Immature natural killer cell (primary cell): ENCODE data around the gene NOG. TPM values are rescaled to one million over a fixed set of nuclear protein-coding genes. Genes with fewer than 3 reads are reported as not detected.

Source experiments
- DNase-seq, 3 donors: peaks; one replicate each; pipeline ENCODE4 v3.0.0; 2022; ENCODE audit warnings: mixed read lengths in 1 of 3
- H3K27ac Mint-ChIP-seq, 6 donors: one replicate each; pipeline ENCODE4 v1.8.0; 2020; ENCODE audit warnings: mixed read lengths in 6 of 6, mild to moderate bottlenecking in 5 of 6, inconsistent platforms in 4 of 6, moderate library complexity in 3 of 6
- H3K27me3 Mint-ChIP-seq, 3 donors: one replicate each; pipeline ENCODE4 v1.8.0; 2020 to 2021; ENCODE audit warnings: low read depth in 3 of 3, mild to moderate bottlenecking in 3 of 3, mixed read lengths in 3 of 3, moderate library complexity in 3 of 3, inconsistent platforms in 1 of 3
- H3K36me3 Mint-ChIP-seq, 3 donors: one replicate each; pipeline ENCODE4 v1.8.0; 2020; ENCODE audit warnings: mixed read lengths in 3 of 3, inconsistent platforms in 2 of 3, mild to moderate bottlenecking in 2 of 3
- H3K4me1 Mint-ChIP-seq, 2 donors: one replicate each; pipeline ENCODE4 v1.8.0; 2020; ENCODE audit warnings: inconsistent platforms in 2 of 2, mild to moderate bottlenecking in 2 of 2, mixed read lengths in 2 of 2, moderate library complexity in 1 of 2
- H3K4me3 Mint-ChIP-seq, 5 donors: one replicate each; pipeline ENCODE4 v1.8.0; 2020; ENCODE audit warnings: mild to moderate bottlenecking in 5 of 5, mixed read lengths in 5 of 5, inconsistent platforms in 3 of 5, moderate library complexity in 3 of 5
- H3K9me3 Mint-ChIP-seq, 6 donors: one replicate each; pipeline ENCODE4 v1.8.0; 2020; ENCODE audit warnings: mild to moderate bottlenecking in 6 of 6, mixed read lengths in 6 of 6, inconsistent platforms in 4 of 6, moderate library complexity in 3 of 6
- polyA plus RNA-seq, 3 donors: library from polyadenylated mRNA; unstranded; fragments of 300-500 nt; fragmentation: Illumina TruSeq; gene quantifications; one replicate each; pipeline ENCODE4 v1.2.3, GENCODE V29; 2021

Gene NOG
- not detected for polyA plus RNA-seq

DNA sequence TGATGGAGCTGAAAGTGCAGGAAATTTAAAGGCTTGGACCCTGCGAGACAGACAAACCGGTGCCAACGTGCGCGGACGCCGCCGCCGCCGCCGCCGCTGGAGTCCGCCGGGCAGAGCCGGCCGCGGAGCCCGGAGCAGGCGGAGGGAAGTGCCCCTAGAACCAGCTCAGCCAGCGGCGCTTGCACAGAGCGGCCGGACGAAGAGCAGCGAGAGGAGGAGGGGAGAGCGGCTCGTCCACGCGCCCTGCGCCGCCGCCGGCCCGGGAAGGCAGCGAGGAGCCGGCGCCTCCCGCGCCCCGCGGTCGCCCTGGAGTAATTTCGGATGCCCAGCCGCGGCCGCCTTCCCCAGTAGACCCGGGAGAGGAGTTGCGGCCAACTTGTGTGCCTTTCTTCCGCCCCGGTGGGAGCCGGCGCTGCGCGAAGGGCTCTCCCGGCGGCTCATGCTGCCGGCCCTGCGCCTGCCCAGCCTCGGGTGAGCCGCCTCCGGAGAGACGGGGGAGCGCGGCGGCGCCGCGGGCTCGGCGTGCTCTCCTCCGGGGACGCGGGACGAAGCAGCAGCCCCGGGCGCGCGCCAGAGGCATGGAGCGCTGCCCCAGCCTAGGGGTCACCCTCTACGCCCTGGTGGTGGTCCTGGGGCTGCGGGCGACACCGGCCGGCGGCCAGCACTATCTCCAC is at the start of gene NOG:
NOG (plus strand) TSS at position 54 of the 674 bp plus-strand sequence; CDS start at position 579, 525 bp downstream.
- Mint-ChIP-seq H3K27me3 (peaks cover 19 to 34% (median 33%) of the 10 kb centered on the region in 3 donors), H3K4me3 (peak within 1 kb of the TSS; percentile 42 to 72 (median 62)), H3K4me1 (peaks cover 22 to 28% of the 10 kb centered on the region in 2 donors), H3K9me3 (no peaks in the 10 kb centered on the region), H3K27ac (no peak within 1 kb of the TSS), H3K36me3 (no peaks in the 10 kb centered on the region)
- peak in 2 of 3 donors; percentile 11 to 14 for DNase-seq

DNA sequence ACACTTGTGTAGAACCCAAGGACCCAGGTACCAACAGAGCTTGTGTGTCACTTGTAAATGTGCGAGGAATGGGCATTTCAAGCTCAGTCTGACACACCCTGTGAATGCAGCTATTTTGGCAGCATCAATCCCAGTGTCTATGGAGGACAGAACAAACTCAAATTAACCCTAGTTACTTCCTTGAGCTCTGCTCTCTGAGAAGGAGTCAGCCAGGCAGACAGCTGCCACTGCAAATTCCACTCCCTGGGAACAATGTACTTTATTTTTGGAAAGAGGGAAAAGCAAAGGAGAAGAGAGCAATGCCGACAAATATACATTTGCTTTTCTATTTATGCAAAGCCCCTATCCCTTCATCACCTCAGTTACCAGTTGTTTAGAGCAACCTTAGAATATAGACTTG is 48.4 kb upstream of the NOG start:
- Mint-ChIP-seq H3K4me1 (no peaks in the 10 kb centered on the region), H3K9me3 (peaks cover 0 to 2% (median 0%) of the 10 kb centered on the region in 6 donors), H3K27ac (no peak overlapping the region), H3K36me3 (no peaks in the 10 kb centered on the region), H3K27me3 (peaks cover 0 to 12% (median 2%) of the 10 kb centered on the region in 3 donors), H3K4me3 (no peak overlapping the region)
- DNase-seq, result no peak

DNA sequence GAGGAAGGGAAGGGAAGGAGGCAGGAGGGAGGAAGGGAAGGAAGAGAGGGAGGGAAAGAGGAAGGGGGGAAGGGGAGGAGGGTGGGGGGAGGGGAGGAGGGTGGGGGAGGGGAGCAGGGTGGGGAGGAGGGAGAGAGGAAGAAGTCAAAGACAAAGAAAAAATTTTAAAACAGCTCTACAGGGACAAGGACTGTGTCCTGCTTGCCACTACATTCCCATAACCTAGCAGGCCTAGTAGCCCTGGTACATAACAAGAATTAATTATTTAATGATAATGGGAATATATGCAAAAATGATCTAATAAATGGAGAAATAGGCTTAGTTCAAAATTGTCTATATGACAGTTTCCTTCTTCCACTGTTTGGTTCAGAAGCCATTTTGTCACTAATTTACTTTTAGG is 47.6 kb upstream of the NOG start:
- no peak for DNase-seq
- H3K9me3 Mint-ChIP-seq, result peaks cover 0 to 2% (median 0%) of the 10 kb centered on the region in 6 donors
- no peak overlapping the region for H3K27ac Mint-ChIP-seq
- H3K36me3 Mint-ChIP-seq, result no peaks in the 10 kb centered on the region
- H3K4me3 Mint-ChIP-seq, result no peak overlapping the region
- H3K4me1 Mint-ChIP-seq, result no peaks in the 10 kb centered on the region
- H3K27me3 Mint-ChIP-seq, result peaks cover under 1 to 10% (median 2%) of the 10 kb centered on the region in 3 donors

DNA sequence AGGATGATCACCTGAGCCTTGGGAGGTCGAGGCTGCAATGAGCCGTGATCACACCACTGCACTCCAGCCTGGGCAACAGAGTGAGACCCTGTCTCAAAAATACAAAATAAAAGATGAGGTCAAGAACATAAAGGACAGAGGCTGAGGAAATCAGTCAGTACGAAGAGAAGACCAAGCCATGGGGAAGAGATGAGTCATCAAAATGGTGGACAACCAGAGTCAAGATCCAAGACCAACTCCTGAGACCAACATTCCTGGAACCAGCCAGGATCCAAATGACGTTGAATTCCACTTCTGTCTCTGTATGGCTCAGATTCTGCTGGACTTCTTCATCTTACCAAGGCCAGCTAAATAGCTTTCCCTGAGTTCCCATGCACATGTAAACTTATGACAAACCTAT is 44.8 kb upstream of the NOG start:
- DNase-seq, result no peak
- H3K36me3 Mint-ChIP-seq, result no peaks in the 10 kb centered on the region
- H3K4me3 Mint-ChIP-seq, result no peak overlapping the region
- H3K27ac Mint-ChIP-seq, result no peak overlapping the region
- peaks cover 2 to 7% (median 4%) of the 10 kb centered on the region in 3 donors for H3K27me3 Mint-ChIP-seq
- no peaks in the 10 kb centered on the region for H3K9me3 Mint-ChIP-seq
- no peaks in the 10 kb centered on the region for H3K4me1 Mint-ChIP-seq

DNA sequence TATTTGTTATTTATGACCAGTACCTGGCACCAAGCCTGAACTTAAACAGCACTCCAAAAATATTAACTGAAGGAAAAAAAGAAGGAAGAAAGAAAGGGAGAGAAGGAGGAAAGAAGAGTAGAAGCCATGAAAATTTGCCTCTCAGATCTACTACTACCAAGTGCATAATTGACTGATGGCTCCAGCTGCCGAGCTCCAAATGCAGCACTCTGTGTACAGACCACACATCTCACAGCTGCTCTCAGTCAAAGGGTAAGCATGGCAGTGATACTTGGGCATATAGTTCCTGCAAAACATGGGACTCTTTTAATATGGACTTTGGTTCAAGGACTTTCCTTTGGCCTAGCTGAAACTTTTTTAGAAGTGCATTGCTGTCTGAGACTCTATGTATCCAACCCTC is 44.0 kb upstream of the NOG start:
- Mint-ChIP-seq H3K27ac (no peak overlapping the region), H3K9me3 (no peaks in the 10 kb centered on the region), H3K4me1 (no peaks in the 10 kb centered on the region), H3K36me3 (no peaks in the 10 kb centered on the region), H3K4me3 (no peak overlapping the region), H3K27me3 (peaks cover 2 to 7% (median 4%) of the 10 kb centered on the region in 3 donors)
- DNase-seq, result no peak

DNA sequence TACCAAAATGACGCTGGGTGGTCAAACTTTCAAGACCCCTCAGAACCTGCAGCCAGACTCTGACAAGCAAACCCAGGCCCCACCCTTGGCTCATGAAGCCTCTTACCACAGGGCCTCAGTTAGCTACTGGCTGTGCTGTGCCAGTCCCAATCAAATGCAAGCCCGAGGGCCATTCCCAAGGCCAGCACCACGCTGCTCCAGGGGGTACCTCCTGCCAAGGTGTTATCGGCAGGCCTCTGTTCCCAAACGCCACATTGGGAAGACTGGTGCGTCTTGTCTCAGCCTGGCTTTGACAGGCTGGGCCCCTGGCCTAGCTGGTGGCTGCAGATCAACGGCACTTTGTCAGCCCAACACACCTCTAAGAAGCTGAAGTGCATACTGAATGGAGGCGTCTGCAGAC is 35.8 kb upstream of the NOG start:
- no peak for DNase-seq
- Mint-ChIP-seq H3K27me3 (peaks cover 0 to 5% (median 3%) of the 10 kb centered on the region in 3 donors), H3K4me1 (no peaks in the 10 kb centered on the region), H3K36me3 (no peaks in the 10 kb centered on the region), H3K27ac (no peak overlapping the region), H3K9me3 (no peaks in the 10 kb centered on the region), H3K4me3 (no peak overlapping the region)

DNA sequence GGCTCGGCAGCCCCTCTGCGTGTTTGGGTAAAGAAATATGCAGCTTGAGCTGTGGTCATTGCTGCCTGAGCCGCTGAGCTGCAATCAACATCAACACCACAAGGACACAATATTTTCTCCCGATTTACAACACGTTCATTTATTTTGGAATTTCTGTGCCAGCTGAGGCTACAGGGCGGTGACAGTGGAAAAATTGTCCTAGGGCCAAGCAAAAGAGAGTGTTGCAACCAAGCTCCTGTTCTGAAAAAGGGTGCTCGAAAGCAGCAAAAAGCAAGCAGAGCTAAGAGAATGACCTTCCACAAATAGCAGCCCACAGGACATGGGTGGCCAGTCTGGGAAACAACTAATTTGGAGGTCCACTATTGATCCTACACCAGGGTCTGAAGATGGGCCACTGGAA is 35.4 kb upstream of the NOG start:
- no peak overlapping the region for H3K4me3 Mint-ChIP-seq

DNA sequence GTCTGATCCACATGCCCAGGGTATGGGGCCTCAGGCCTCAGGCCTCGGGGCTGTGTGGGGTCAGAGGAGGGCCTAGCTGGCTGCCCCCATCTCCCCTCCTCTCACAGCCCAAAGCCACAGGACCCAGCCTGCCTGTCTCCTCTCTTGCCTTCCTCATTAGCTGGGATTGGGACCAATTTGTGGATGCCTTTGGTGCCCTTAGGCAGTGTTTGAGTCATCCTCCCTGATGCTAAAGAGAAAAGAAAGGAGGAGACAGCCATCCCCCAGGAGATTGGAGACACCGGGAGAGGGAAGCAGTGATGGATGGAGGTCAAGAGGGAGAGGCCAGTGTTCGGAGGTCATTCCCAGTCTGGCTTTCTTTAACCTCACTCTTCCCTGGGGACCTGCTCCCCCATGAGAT is 23.3 kb upstream of the NOG start:
- Mint-ChIP-seq H3K4me1 (no peaks in the 10 kb centered on the region), H3K27ac (no peak overlapping the region), H3K4me3 (no peak overlapping the region)

More for the DNA sequence above, 35.4 kb upstream of the NOG start:
- no peak overlapping the region for H3K27ac Mint-ChIP-seq
- peaks cover 0 to 5% (median 3%) of the 10 kb centered on the region in 3 donors for H3K27me3 Mint-ChIP-seq
- H3K9me3 Mint-ChIP-seq, result no peaks in the 10 kb centered on the region
- no peaks in the 10 kb centered on the region for H3K4me1 Mint-ChIP-seq
- no peak for DNase-seq
- H3K36me3 Mint-ChIP-seq, result no peaks in the 10 kb centered on the region

DNA sequence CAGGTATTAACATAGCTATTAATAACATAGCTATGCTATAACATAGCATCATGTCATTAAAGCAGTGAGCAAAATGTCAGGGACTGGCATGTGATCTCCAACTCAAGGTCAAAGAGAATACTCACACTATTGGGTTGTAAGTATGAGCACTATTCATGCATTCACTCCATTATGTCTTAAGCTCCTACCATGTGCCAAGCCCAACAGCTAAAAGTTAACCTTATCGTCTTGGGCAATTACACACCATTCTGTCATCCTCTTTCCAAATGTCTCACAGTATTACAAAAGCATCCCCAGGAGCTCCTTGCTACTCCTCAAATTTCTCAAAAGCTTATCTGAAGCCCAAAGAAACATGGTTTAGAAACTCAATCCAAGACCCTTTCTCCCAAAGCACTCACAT is 22.0 kb upstream of the NOG start:
- H3K9me3 Mint-ChIP-seq, result no peaks in the 10 kb centered on the region
- H3K4me3 Mint-ChIP-seq, result no peak overlapping the region
- no peak for DNase-seq
- no peaks in the 10 kb centered on the region for H3K4me1 Mint-ChIP-seq
- peaks cover 0 to 2% (median 1%) of the 10 kb centered on the region in 3 donors for H3K27me3 Mint-ChIP-seq
- H3K27ac Mint-ChIP-seq, result no peak overlapping the region
- no peaks in the 10 kb centered on the region for H3K36me3 Mint-ChIP-seq

More for the DNA sequence above, 23.3 kb upstream of the NOG start:
- no peaks in the 10 kb centered on the region for H3K9me3 Mint-ChIP-seq
- H3K36me3 Mint-ChIP-seq, result no peaks in the 10 kb centered on the region
- H3K27me3 Mint-ChIP-seq, result peaks cover 0 to 5% (median 0%) of the 10 kb centered on the region in 3 donors
- no peak for DNase-seq

DNA sequence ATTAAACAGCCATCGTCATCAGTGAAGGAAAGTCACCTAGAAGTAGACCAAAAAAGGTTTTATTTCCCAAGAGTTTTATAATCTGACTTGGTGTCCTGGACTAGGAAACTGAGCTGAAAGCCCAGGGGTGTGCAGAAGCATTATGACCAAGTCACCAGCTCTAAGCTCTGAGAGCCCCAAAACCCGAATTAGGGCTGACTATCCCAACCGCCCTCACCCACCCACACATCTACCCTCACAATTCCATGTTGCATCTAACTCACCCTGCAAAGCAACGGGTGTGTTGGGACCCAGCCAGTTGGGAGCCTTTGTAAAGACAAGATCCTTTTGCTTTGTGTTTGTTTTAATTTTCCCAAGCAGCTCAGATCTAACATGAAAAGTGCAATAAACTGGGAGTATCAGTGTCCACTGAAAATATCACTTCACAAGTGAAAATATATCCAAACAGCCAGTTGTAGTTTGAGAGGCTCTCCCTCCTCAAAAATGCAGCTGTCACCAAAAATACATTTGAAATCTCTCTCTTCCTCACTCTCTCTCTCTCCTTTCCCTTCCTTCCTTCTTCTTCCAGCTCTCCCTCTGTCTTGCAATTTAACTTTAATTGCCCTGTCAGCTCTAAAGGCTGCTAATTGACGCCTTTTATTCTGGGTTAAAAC is 16.2 kb upstream of the NOG start:
- DNase-seq, result no peak
- Mint-ChIP-seq H3K4me3 (no peak overlapping the region), H3K36me3 (no peaks in the 10 kb centered on the region), H3K9me3 (no peaks in the 10 kb centered on the region), H3K4me1 (no peaks in the 10 kb centered on the region), H3K27ac (no peak overlapping the region), H3K27me3 (peaks cover 2 to 10% (median 6%) of the 10 kb centered on the region in 3 donors)

DNA sequence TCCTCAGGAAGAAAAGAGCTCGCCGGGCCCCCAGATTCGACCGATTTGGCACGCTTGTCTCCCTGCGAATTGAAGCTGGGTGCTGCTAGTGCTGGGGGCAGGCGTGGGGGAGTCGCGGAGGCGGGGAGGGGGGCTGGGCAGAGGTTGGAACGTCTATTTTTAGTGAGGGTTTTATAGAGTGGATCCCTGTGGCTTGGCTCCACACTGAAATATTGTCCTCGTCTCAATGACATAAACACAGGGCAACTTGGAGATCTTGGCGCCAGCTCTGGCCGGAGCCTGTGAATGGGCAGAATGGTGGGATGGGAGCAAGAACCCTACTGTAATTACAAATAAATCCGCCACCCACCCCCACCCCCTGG is 15.7 kb upstream of the NOG start:
- H3K4me1 Mint-ChIP-seq, result no peaks in the 10 kb centered on the region
- H3K27ac Mint-ChIP-seq, result no peak overlapping the region
- no peaks in the 10 kb centered on the region for H3K9me3 Mint-ChIP-seq
- no peak for DNase-seq
- H3K36me3 Mint-ChIP-seq, result no peaks in the 10 kb centered on the region
- peaks cover 2 to 10% (median 6%) of the 10 kb centered on the region in 3 donors for H3K27me3 Mint-ChIP-seq
- no peak overlapping the region for H3K4me3 Mint-ChIP-seq

DNA sequence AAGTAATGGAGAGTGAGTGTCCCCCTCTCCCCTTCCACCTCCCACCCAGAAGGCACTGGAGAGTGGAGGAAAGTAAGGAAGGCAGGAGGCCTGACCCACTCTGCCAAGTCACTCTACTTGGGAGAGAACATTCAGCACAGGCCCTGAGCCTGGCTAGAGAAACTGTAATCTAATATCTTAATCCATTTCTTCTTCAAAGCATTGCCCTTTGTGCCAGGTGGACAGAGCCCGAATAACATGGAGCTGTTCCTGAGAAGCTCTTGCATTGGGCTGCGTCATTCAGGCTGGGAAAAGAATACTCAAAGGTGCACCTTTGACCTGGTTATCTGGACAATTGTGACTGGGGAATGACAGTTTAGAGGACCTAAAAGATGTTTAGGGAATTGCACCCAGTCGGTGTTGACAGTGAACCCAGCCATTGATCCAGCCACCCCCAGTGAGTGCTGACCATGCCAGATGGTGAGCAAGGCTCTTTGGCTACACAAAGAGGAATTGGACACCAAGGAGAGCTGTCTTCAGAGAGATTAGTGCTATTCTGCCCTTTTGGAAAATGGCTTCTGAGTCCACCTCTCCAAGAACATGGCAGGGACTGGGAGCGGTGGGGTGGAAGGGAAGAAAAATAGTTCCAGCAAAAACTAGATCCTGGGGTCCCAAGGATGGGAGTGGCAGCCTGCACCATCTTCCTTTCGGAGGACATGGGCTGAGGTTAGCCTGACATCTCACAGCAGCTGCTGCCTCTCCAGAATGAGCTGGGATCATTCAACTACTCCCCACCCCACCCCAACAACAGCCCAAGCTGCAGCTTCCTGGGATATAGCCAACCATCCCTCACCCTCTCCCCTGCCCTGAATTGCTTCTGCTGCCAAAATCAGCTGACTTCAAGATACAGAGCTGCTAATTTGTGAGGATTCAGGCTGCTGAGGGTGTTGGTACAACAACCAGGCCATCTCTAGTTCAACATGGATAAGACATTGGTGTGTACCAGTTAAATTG is 11.6 kb upstream of the NOG start:
- Mint-ChIP-seq H3K27ac (no peak overlapping the region), H3K4me1 (no peaks in the 10 kb centered on the region), H3K4me3 (no peak overlapping the region), H3K27me3 (peaks cover 5 to 10% (median 10%) of the 10 kb centered on the region in 3 donors), H3K36me3 (no peaks in the 10 kb centered on the region), H3K9me3 (no peaks in the 10 kb centered on the region)
- no peak for DNase-seq

DNA sequence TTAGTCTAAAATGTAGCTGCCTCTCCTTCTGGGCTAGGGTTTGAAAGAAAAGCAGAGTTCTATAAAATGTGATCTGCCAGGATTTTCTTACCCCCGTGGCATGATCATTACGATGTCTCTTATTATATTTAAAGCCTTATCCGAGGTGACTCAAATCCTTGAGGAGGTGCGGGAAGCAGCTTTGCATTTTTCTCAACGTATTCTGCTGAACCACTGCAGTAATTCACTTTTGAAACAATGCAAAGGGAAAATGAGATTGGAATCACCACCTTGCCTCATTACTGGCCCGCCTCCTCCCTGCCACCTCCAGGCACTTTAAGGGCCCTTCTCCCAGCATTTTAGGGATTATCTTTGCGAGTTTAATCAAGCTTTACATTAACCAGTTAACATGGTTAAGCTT is 9.7 kb upstream of the NOG start:
- Mint-ChIP-seq H3K36me3 (no peaks in the 10 kb centered on the region), H3K9me3 (no peaks in the 10 kb centered on the region), H3K4me1 (no peaks in the 10 kb centered on the region), H3K27ac (no peak overlapping the region), H3K4me3 (no peak overlapping the region), H3K27me3 (peaks cover 7 to 12% (median 12%) of the 10 kb centered on the region in 3 donors)
- no peak for DNase-seq

DNA sequence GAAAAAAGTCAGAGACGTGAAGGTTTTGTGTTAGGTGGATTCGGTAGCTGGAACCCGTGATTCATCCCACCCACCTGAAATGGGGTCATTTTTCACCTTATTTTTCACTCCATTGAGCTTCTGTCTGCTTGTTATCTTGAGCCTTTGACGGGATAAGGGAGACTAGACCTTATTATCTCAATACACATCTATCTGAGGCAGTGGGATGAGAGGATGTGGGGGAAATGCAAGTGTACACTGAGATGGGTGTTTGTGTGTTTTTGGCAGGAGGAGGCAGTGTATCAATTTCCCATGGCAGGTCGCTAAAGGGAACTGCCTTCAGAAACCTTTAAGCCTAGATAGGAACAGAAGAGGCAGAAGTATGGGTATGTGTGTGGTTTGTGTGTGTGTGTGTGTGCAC is 6.2 kb upstream of the NOG start:
- H3K9me3 Mint-ChIP-seq, result no peaks in the 10 kb centered on the region
- no peak overlapping the region for H3K27ac Mint-ChIP-seq
- H3K4me1 Mint-ChIP-seq, result peaks cover 2 to 4% of the 10 kb centered on the region in 2 donors
- no peak overlapping the region for H3K4me3 Mint-ChIP-seq
- DNase-seq, result no peak
- peaks cover 11 to 18% (median 16%) of the 10 kb centered on the region in 3 donors for H3K27me3 Mint-ChIP-seq
- no peaks in the 10 kb centered on the region for H3K36me3 Mint-ChIP-seq
